H1 (cell line): Measurements from ENCODE around the gene LTC4S. TPM values are rescaled to one million over a fixed set of nuclear protein-coding genes. Genes with fewer than 3 reads are reported as not detected.

ENCODE experiments used
- EZH2 ChIP-seq: fragments of 200-600 bp; sonication (generic); IDR thresholded peaks from 2 replicates; pipeline ENCODE4 v1.7.1; 2012; ENCODE audit warnings: low read depth, mild to moderate bottlenecking, moderate library complexity, low read length, inconsistent platforms; ENCODE audit not compliant: severe bottlenecking
- KDM1A ChIP-seq: fragments of 200-600, 300-600 bp; sonication (generic); IDR thresholded peaks from 2 replicates; pipeline ENCODE4 v1.7.1; 2016; ENCODE audit warnings: mild to moderate bottlenecking, low read length, borderline replicate concordance
- PHF8 ChIP-seq: fragments of 200-600 bp; sonication (generic); conservative IDR thresholded peaks from 2 replicates; pipeline ENCODE4 v1.7.1; 2012; ENCODE audit warnings: low read depth, mild to moderate bottlenecking, inconsistent platforms, low read length, moderate library complexity
- ZNF274 ChIP-seq: IDR thresholded peaks from 2 replicates; pipeline ENCODE4 v1.7.0; 2012; ENCODE audit warnings: low read length, borderline replicate concordance; ENCODE audit errors: extremely low read depth
- polyA plus RNA-seq, 7 experiments: library from polyadenylated mRNA; depleted of rRNA in 3 of 7; stranded (reverse) in 5 of 7; unstranded in 2 of 7; fragments of >200 nt in 5 of 7; fragments of 200-250 nt in 2 of 7; gene quantifications; 1 replicate in 5 of 7; 2 replicates in 1 of 7; 4 replicates in 1 of 7; pipeline versions ENCODE4 v1.2.1 to v1.2.3, GENCODE V29; 2011 to 2013; ENCODE audit warnings: missing spikeins in 2 of 7, mixed read lengths in 2 of 7
- total RNA-seq: library from RNA; stranded (reverse); fragmentation: NEBNext Ultra II Directional; extraction: Animal tissue kit (Norgen Biotek cat#: 25700); gene quantifications from 2 replicates; pipeline ENCODE4 v1.2.1, GENCODE V29; 2021

The LTC4S gene
- total and polyA plus RNA-seq, 2 of the 8 experiments (the other 6 are each of a cell fraction or from before 2014, with no cell fraction given), result 2.2 to 3.7 TPM

DNA sequence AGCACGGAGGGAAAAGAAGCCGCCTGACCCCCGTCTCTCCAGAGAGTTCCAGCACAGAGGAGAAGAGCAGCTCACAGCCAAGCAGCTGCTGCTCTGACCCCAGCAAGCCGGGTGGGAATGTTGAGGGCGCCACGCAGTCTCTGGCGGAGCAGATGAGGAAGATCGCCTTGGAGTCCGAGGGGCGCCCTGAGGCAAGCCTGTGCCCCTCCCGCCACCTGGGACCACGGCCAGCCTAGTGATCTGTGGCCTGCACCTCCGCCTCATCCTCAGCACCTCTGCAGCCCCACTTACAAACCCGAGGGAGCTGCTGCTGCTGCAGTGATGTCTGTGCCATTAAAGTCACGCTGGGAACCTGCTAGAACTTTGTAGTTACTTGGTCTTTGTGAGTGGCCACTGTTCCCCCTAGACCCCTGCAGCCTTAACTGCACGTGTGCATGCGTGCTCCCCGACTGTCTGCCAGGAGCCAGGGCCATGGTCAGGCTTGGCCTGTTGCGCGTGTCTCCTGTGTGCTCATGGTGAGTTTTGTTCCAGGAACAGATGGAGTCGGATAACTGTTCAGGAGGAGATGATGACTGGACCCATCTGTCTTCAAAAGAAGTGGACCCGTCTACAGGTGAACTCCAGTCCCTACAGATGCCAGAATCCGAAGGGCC, 39.4 kb downstream of the LTC4S start (continued):
- TF ChIP-seq EZH2 (no peak), PHF8 (no peak), ZNF274 (no peak), KDM1A (no peak)
